Measurements from ENCODE around the gene TXNRD1. TPM values are rescaled to one million over a fixed set of nuclear protein-coding genes. Genes with fewer than 3 reads are reported as not detected.

TXNRD1 gene
- total RNA-seq, 1 donor from 2014 or later, result 72.0 TPM

- Mint-ChIP-seq H3K9me3 (no peaks in the 10 kb centered on the region), H3K27me3 (no peaks in the 10 kb centered on the region), H3K4me3 (no peak overlapping the region), H3K4me1 (no peaks in the 10 kb centered on the region), H3K27ac (no peak overlapping the region), H3K36me3 (ENCODE audit: low read depth) (peaks cover 75% of the 10 kb centered on the region)
- intact Hi-C loops (cut with micrococcal nuclease), result no loop called here
- TF ChIP-seq CTCF (IDR thresholded peaks at IDR 0.05), result no peak
- ChIA-PET POLR2A (interaction anchor here (1.8 kb wide), 1 partner anchor 9 kb away, joined by 5 read pairs; the partner anchor contains the start of gene EID3), CTCF (no interaction called here)
- no peak for DNase-seq
- no peak for ATAC-seq (ENCODE audit: low read depth)
These were observed 97.1 kb downstream of the TXNRD1 start for GRCh38 chr12:104312654-104313053.

GRCh38 chr12:104313568-104314241 is 98.1 kb downstream of the TXNRD1 start:
- TF ChIP-seq CTCF (IDR thresholded peaks at IDR 0.05), result no peak
- DNase-seq (no peak), ATAC-seq (ENCODE audit: low read depth) (no peak)
- intact Hi-C loops (cut with micrococcal nuclease), result no loop called here
- Mint-ChIP-seq H3K4me1 (no peaks in the 10 kb centered on the region), H3K36me3 (ENCODE audit: low read depth) (peaks cover 82% of the 10 kb centered on the region), H3K27ac (no peak overlapping the region), H3K4me3 (no peak overlapping the region), H3K27me3 (no peaks in the 10 kb centered on the region), H3K9me3 (no peaks in the 10 kb centered on the region)
- ChIA-PET CTCF (no interaction called here), POLR2A (interaction anchor here (0.6 to 1.8 kb wide), 2 partner anchors 10 to 139 kb away, joined by 5 read pairs; partner anchors contain the start of gene EID3)

GRCh38 chr12:104314242-104314614 is 98.6 kb downstream of the TXNRD1 start:
- no peaks in the 10 kb centered on the region for H3K4me1 Mint-ChIP-seq
- no peaks in the 10 kb centered on the region for H3K9me3 Mint-ChIP-seq
- no peak overlapping the region for H3K27ac Mint-ChIP-seq
- intact Hi-C loops (cut with micrococcal nuclease), result no loop called here
- TF ChIP-seq CTCF (IDR thresholded peaks at IDR 0.05), result no peak
- ATAC-seq (ENCODE audit: low read depth) (no peak), DNase-seq (no peak)
- POLR2A ChIA-PET, result interaction anchor here (1.8 kb wide), 1 partner anchor 10 kb away, joined by 5 read pairs; the partner anchor contains the start of gene EID3
- H3K27me3 Mint-ChIP-seq, result no peaks in the 10 kb centered on the region
- peaks cover 82% of the 10 kb centered on the region for H3K36me3 Mint-ChIP-seq (ENCODE audit: low read depth)
- H3K4me3 Mint-ChIP-seq, result no peak overlapping the region
- CTCF ChIA-PET, result no interaction called here

GRCh38 chr12:104315326-104316224 is 100.0 kb downstream of the TXNRD1 start:
- no peak for TF ChIP-seq CTCF (IDR thresholded peaks at IDR 0.05)
- no peak for ATAC-seq (ENCODE audit: low read depth)
- H3K27ac Mint-ChIP-seq, result no peak overlapping the region
- no peaks in the 10 kb centered on the region for H3K4me1 Mint-ChIP-seq
- peaks cover 88% of the 10 kb centered on the region for H3K36me3 Mint-ChIP-seq (ENCODE audit: low read depth)
- CTCF ChIA-PET, result no interaction called here
- intact Hi-C loops (cut with micrococcal nuclease), result no loop called here
- POLR2A ChIA-PET, result interaction anchor here (0.7 kb wide), 1 partner anchor 737 kb away, joined by 3 read pairs; no protein-coding TSS in a partner anchor
- H3K9me3 Mint-ChIP-seq, result no peaks in the 10 kb centered on the region
- no peaks in the 10 kb centered on the region for H3K27me3 Mint-ChIP-seq
- DNase-seq, result no peak
- H3K4me3 Mint-ChIP-seq, result no peak overlapping the region

- no peaks in the 10 kb centered on the region for H3K4me1 Mint-ChIP-seq
- TF ChIP-seq CTCF (IDR thresholded peaks at IDR 0.05), result no peak
- ATAC-seq (ENCODE audit: low read depth) (no peak), DNase-seq (no peak)
- H3K9me3 Mint-ChIP-seq, result no peaks in the 10 kb centered on the region
- no peaks in the 10 kb centered on the region for H3K27me3 Mint-ChIP-seq
- ChIA-PET POLR2A (no interaction called here), CTCF (interaction anchor here (1.1 kb wide), 1 partner anchor 9 kb away, joined by 3 read pairs; no protein-coding TSS in a partner anchor)
- H3K4me3 Mint-ChIP-seq, result no peak overlapping the region
- intact Hi-C loops (cut with micrococcal nuclease), result no loop called here
- no peak overlapping the region for H3K27ac Mint-ChIP-seq
- peaks cover 91% of the 10 kb centered on the region for H3K36me3 Mint-ChIP-seq (ENCODE audit: low read depth)
These were observed 101.4 kb downstream of the TXNRD1 start for GRCh38 chr12:104316936-104317335.

All from activated B cell treated with CpG ODN at 0.5 μM for 24 hours (primary cell).